GM12891 (cell line): ENCODE measurements around the gene BANK1.

Experiments
- POLR2A ChIP-seq: IDR thresholded peaks from 2 replicates; pipeline ENCODE4 v1.6.1; 2011; ENCODE audit warnings: low read depth, low read length, control low read depth
- POLR2AphosphoS5 ChIP-seq: IDR thresholded peaks from 2 replicates; pipeline ENCODE4 v1.6.1; 2011; ENCODE audit warnings: low read depth, low read length, control low read depth
- TAF1 ChIP-seq: IDR thresholded peaks from 2 replicates; pipeline ENCODE4 v1.6.1; 2011; ENCODE audit warnings: low read depth, low read length, control low read depth

- TF ChIP-seq POLR2AphosphoS5 (no peak), TAF1 (no peak), POLR2A (no peak)
These were observed 240.9 kb downstream of the BANK1 start for GRCh38 chr4:102031406-102031805.
